Nephron progenitor cell (in vitro differentiated cells): Measurements from ENCODE around the gene IQCN.
A peak's percentile ranks its signal among the peaks of the same experiment; 100 is the strongest.

Source experiments
- DNase-seq: peaks from one replicate; pipeline ENCODE4 v3.0.0; 2021
- H3K27ac Mint-ChIP-seq: 2 replicates; pipeline ENCODE4 v1.8.0; 2021; ENCODE audit warnings: mild to moderate bottlenecking, moderate library complexity, mixed read lengths
- H3K27me3 Mint-ChIP-seq: 2 replicates; pipeline ENCODE4 v1.8.0; 2021; ENCODE audit warnings: mild to moderate bottlenecking, low read depth, mixed read lengths; ENCODE audit not compliant: poor library complexity
- H3K36me3 Mint-ChIP-seq: 2 replicates; pipeline ENCODE4 v1.8.0; 2021; ENCODE audit warnings: low read depth, mixed read lengths
- H3K4me1 Mint-ChIP-seq: 2 replicates; pipeline ENCODE4 v1.8.0; 2021; ENCODE audit warnings: mixed read lengths
- H3K4me3 Mint-ChIP-seq: 2 replicates; pipeline ENCODE4 v1.8.0; 2021; ENCODE audit warnings: mild to moderate bottlenecking, moderate library complexity, mixed read lengths
- H3K9me3 Mint-ChIP-seq: 2 replicates; pipeline ENCODE4 v1.8.0; 2021; ENCODE audit warnings: mild to moderate bottlenecking, moderate library complexity, mixed read lengths
- CTCF ChIP-seq: fragments of 200-600 bp; sonication (generic); IDR thresholded peaks from 2 replicates; pipeline ENCODE4 v1.5.0; 2021; ENCODE audit warnings: antibody characterized with exemption

Gene IQCN

GRCh38 chr19:18308051-18308947, 34.0 kb upstream of the IQCN start:
- Mint-ChIP-seq H3K27ac (no peak overlapping the region), H3K4me3 (no peak overlapping the region), H3K4me1 (peaks cover 46% of the 10 kb centered on the region), H3K36me3 (peaks cover 19% of the 10 kb centered on the region), H3K9me3 (no peaks in the 10 kb centered on the region), H3K27me3 (no peaks in the 10 kb centered on the region)
- DNase-seq = no peak
- TF ChIP-seq CTCF = no peak

- Mint-ChIP-seq H3K4me3 (no peak overlapping the region), H3K27ac (peak overlapping the region; percentile 94), H3K27me3 (no peaks in the 10 kb centered on the region)
Observed at GRCh38 chr19:18307271-18307681, 33.0 kb upstream of the IQCN start.

GRCh38 chr19:18306888-18307260, 32.6 kb upstream of the IQCN start:
- no peaks in the 10 kb centered on the region for H3K27me3 Mint-ChIP-seq
- no peaks in the 10 kb centered on the region for H3K9me3 Mint-ChIP-seq
- no peak for TF ChIP-seq CTCF
- no peak overlapping the region for H3K4me3 Mint-ChIP-seq
- DNase-seq = no peak
- peaks cover 14% of the 10 kb centered on the region for H3K36me3 Mint-ChIP-seq
- H3K27ac Mint-ChIP-seq = peak overlapping the region; percentile 94
- H3K4me1 Mint-ChIP-seq = peaks cover 41% of the 10 kb centered on the region

More at GRCh38 chr19:18307271-18307681, 33.0 kb upstream of the IQCN start:
- H3K36me3 Mint-ChIP-seq = peaks cover 14% of the 10 kb centered on the region
- no peak for TF ChIP-seq CTCF
- no peaks in the 10 kb centered on the region for H3K9me3 Mint-ChIP-seq
- peaks cover 41% of the 10 kb centered on the region for H3K4me1 Mint-ChIP-seq
- no peak for DNase-seq

- H3K4me1 Mint-ChIP-seq = peaks cover 41% of the 10 kb centered on the region
- H3K27me3 Mint-ChIP-seq = no peaks in the 10 kb centered on the region
- H3K4me3 Mint-ChIP-seq = no peak overlapping the region
- DNase-seq = no peak
- H3K27ac Mint-ChIP-seq = peak overlapping the region; percentile 77
- peaks cover 14% of the 10 kb centered on the region for H3K36me3 Mint-ChIP-seq
- no peaks in the 10 kb centered on the region for H3K9me3 Mint-ChIP-seq
- TF ChIP-seq CTCF = no peak
Observed at GRCh38 chr19:18306209-18306887, 32.1 kb upstream of the IQCN start.

GRCh38 chr19:18304458-18305310, 30.4 kb upstream of the IQCN start:
- peak; percentile 62 for DNase-seq
- no peak for TF ChIP-seq CTCF
- H3K27me3 Mint-ChIP-seq = no peaks in the 10 kb centered on the region
- peak overlapping the region; percentile 67 for H3K4me3 Mint-ChIP-seq
- peaks cover 41% of the 10 kb centered on the region for H3K4me1 Mint-ChIP-seq
- peak overlapping the region; percentile 98 for H3K27ac Mint-ChIP-seq
- peaks cover 14% of the 10 kb centered on the region for H3K36me3 Mint-ChIP-seq
- H3K9me3 Mint-ChIP-seq = no peaks in the 10 kb centered on the region
